Measurements from ENCODE around the gene COG4. TPM values are rescaled to one million over a fixed set of nuclear protein-coding genes. Genes with fewer than 3 reads are reported as not detected.

COG4 gene
- total RNA-seq, 1 experiment from 2014 or later, result 54.2 TPM

DNA sequence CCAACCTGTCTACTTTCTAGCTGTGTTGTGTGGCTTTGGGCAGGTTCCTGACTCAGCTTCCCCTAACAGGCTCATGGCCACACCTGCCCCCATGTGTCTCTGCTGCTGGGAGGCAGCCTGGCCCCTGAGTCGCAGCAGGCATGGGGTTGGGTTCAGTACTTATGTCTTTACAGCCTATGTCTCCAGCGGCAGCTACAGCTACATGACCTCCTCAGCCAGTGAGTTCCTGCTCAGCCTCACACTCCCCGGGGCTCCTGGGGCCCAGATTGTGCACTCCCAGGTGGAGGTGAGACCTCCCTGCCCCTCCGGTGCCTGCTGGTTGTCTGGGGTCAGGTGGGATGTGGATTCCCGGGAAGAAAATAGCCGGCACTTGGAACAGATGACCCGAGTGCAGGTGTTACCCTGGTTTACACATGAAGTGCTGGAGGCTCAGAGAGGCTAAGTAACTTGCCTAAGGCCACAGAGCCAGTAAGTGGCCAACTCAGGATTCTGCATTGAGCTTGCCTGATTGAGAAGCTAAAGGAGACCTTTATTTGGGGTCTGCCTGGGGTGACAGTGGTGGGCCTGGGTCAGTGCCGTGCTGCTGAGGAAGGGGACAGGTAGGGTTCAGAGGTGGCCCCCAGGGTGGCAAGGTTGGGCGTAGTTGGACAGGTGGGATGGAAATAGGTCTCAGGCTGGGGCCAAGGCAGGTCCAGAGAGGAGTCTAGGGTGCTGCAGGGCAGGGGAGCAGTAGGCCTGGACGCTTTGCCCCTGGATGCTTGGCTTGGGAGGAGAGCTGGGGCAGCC lies 53.0 kb downstream of the COG4 start:
- ChIA-PET POLR2A (interaction anchor here (0.6 to 1.3 kb wide), 2 partner anchors 89 to 90 kb away, joined by 3 to 4 read pairs; no protein-coding TSS in a partner anchor), RAD21 (ENCODE audit: low non-redundant PET in 1 of 2, low total read pairs in 2 of 2, uncharacterized antibody in 2 of 2, unreplicated experiment in 2 of 2) (no interaction called here), CTCF (interaction anchor here (0.5 to 1.3 kb wide), 8 partner anchors 9 to 146 kb away, joined by 3 to 5 read pairs (median 3); no protein-coding TSS in a partner anchor)
- Histone ChIP-seq H3K9ac (ENCODE audit: low read length) (no peak overlapping the region), H3K79me2 (ENCODE audit: insufficient read depth, low read length) (no peaks in the 10 kb centered on the region), H3K4me1 (ENCODE audit: control insufficient read depth in 1 of 2, insufficient read depth in 2 of 2, low read length in 2 of 2) (peaks cover 6 to 7% of the 10 kb centered on the region in 2 experiments), H3K4me3 (replicated peaks in 1 of 2; ENCODE audit: low read depth in 1 of 2, low read length in 2 of 2) (no peak overlapping the region), H3K36me3 (ENCODE audit: control insufficient read depth in 1 of 2, insufficient read depth in 2 of 2, low read length in 2 of 2) (no peaks in the 10 kb centered on the region), H3K9me2 (ENCODE audit: insufficient read depth) (no peaks in the 10 kb centered on the region), H3K27me3 (ENCODE audit: insufficient read depth, low read length) (no peaks in the 10 kb centered on the region), H3K4me2 (ENCODE audit: low read length) (no peak overlapping the region), H3K27ac (ENCODE audit: low read depth, low read length) (no peak overlapping the region), H3K9me3 (ENCODE audit: control insufficient read depth in 1 of 2, insufficient read depth in 1 of 2, low read depth in 1 of 2, low read length in 2 of 2) (no peaks in the 10 kb centered on the region), H4K20me1 (ENCODE audit: insufficient read depth) (no peaks in the 10 kb centered on the region), H2AFZ (ENCODE audit: low read depth, low read length, poor library complexity, severe bottlenecking) (no peak overlapping the region)
- intact Hi-C loops (cut with micrococcal nuclease), result loop anchor here (5.0 kb wide), 1 partner anchor 98 kb away; no protein-coding TSS in a partner anchor
- ATAC-seq (no peak), DNase-seq (ENCODE audit: low read depth, low spot score) (no peak)
- TF ChIP-seq EZH2 (IDR thresholded peaks at IDR 0.05), result no peak
- no peak for TF ChIP-seq ELF1 (IDR thresholded peaks at IDR 0.05; ENCODE audit: borderline replicate concordance, low read depth)
- no peak for TF ChIP-seq RAD21 (IDR thresholded peaks at IDR 0.05; ENCODE audit: low read depth)
- TF ChIP-seq, protein P1, sequence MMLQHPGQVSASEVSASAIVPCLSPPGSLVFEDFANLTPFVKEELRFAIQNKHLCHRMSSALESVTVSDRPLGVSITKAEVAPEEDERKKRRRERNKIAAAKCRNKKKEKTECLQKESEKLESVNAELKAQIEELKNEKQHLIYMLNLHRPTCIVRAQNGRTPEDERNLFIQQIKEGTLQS (IDR thresholded peaks at IDR 0.05), result no peak
- TF ChIP-seq, protein P2, sequence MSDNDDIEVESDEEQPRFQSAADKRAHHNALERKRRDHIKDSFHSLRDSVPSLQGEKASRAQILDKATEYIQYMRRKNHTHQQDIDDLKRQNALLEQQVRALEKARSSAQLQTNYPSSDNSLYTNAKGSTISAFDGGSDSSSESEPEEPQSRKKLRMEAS (IDR thresholded peaks at IDR 0.05), result no peak
- TF ChIP-seq TCF7L2 (IDR thresholded peaks at IDR 0.05; ENCODE audit: borderline replicate concordance, extremely low read depth, insufficient read depth, insufficient read length), result no peak
- no TSS peak for BruUV-seq (replicated peaks)
